Breast epithelium (tissue), 4 donors: ENCODE results near the gene NUCKS1. TPM values are rescaled to one million over a fixed set of nuclear protein-coding genes. Genes with fewer than 3 reads are reported as not detected.
A peak's percentile ranks its signal among the peaks of the same experiment; 100 is the strongest.

Experiments
- DNase-seq, 2 donors: peaks; one replicate each; pipeline ENCODE4 v3.0.0-alpha.2; 2019; ENCODE audit warnings: low spot score in 2 of 2
- H3K27ac ChIP-seq, 2 donors: fragments of 200-600 bp; sonication (generic) in 1 of 2; one replicate each; pipeline ENCODE4 v1.5.1; 2016 to 2019; ENCODE audit warnings: mild to moderate bottlenecking in 1 of 2
- H3K27me3 ChIP-seq, 2 donors: fragments of 200-600 bp; sonication (generic) in 1 of 2; one replicate each; pipeline versions ENCODE4 v1.5.1 to v1.6.0; 2017 to 2019; ENCODE audit warnings: control low read depth in 1 of 2, mild to moderate bottlenecking in 1 of 2
- H3K36me3 ChIP-seq: fragments of 200-600 bp; one replicate; pipeline ENCODE4 v1.5.1; 2019
- H3K4me1 ChIP-seq, 2 donors: fragments of 200-600 bp; sonication (generic); one replicate each; pipeline ENCODE4 v1.5.1; 2016 to 2019; ENCODE audit warnings: control low read depth in 1 of 2
- H3K4me3 ChIP-seq, 3 donors: fragments of 200-600 bp; sonication (generic); 1 replicate in 2 of 3; 2 replicates in 1 of 3; pipeline ENCODE4 v1.5.1; 2016 to 2019; ENCODE audit warnings: mild to moderate bottlenecking in 3 of 3, moderate library complexity in 2 of 3
- H3K9me3 ChIP-seq, 2 donors: fragments of 200-600 bp; sonication (generic) in 1 of 2; one replicate each; pipeline ENCODE4 v1.5.1; 2016 to 2019; ENCODE audit warnings: control low read depth in 1 of 2
- CTCF ChIP-seq, 3 donors: fragments of 450-650 bp; IDR thresholded peaks; one replicate each; pipeline ENCODE4 v1.5.1; 2016 to 2017; ENCODE audit warnings: antibody characterized with exemption in 3 of 3, mild to moderate bottlenecking in 3 of 3, moderate library complexity in 3 of 3
- POLR2A ChIP-seq: fragments of 450-650 bp; IDR thresholded peaks from one replicate; pipeline ENCODE4 v1.6.1; 2016; ENCODE audit warnings: antibody characterized with exemption, mild to moderate bottlenecking, moderate library complexity
- POLR2AphosphoS5 ChIP-seq, 3 donors: sonication (generic); formaldehyde crosslinking; IDR thresholded peaks; one replicate each; pipeline ENCODE4 v1.6.1; 2017; ENCODE audit warnings: antibody characterized with exemption in 3 of 3
- intact Hi-C: fragments of 100-400 bp; cut with DNase I; formaldehyde crosslinking; loops from one replicate; pipeline ENCODE4 v1.15.1; 2023; ENCODE audit warnings: low total_unique reads
- total RNA-seq, 3 donors: library from RNA; depleted of rRNA; stranded (reverse); fragments of >200 nt; gene quantifications; one replicate each; pipeline ENCODE4 v1.1.0, GENCODE V29; 2016

NUCKS1 gene
- total RNA-seq, 3 donors from 2014 or later, result 80.6 to 188 (median 86.9) TPM

- intact Hi-C loops, result no loop called here
Observed at GRCh38 chr1:205676002-205676401, 74.0 kb downstream of the NUCKS1 start.

GRCh38 chr1:205675247-205675646, 74.7 kb downstream of the NUCKS1 start:
- TF ChIP-seq POLR2AphosphoS5 (IDR thresholded peaks at IDR 0.05), result no peak
- no peak for TF ChIP-seq CTCF (IDR thresholded peaks at IDR 0.05)
- TF ChIP-seq POLR2A, result no peak
- Histone ChIP-seq H3K27me3 (no peaks in the 10 kb centered on the region), H3K27ac (no peak overlapping the region)

More at GRCh38 chr1:205676002-205676401, 74.0 kb downstream of the NUCKS1 start:
- TF ChIP-seq POLR2AphosphoS5 (IDR thresholded peaks at IDR 0.05) (no peak), POLR2A (no peak), CTCF (IDR thresholded peaks at IDR 0.05) (no peak)
- Histone ChIP-seq H3K27me3 (no peaks in the 10 kb centered on the region), H3K27ac (no peak overlapping the region), H3K36me3 (no peaks in the 10 kb centered on the region), H3K9me3 (no peaks in the 10 kb centered on the region), H3K4me3 (no peak overlapping the region), H3K4me1 (peaks cover 0 to 6% of the 10 kb centered on the region in 2 donors)
- DNase-seq, result no peak

GRCh38 chr1:205672970-205673369, 77.0 kb downstream of the NUCKS1 start:
- peaks cover 0 to 6% of the 10 kb centered on the region in 2 donors for H3K4me1 ChIP-seq
- no peak overlapping the region for H3K4me3 ChIP-seq
- DNase-seq, result no peak
- TF ChIP-seq POLR2AphosphoS5 (IDR thresholded peaks at IDR 0.05) (no peak), CTCF (IDR thresholded peaks at IDR 0.05) (no peak), POLR2A (no peak)
- H3K27ac ChIP-seq, result peak overlapping the region; percentile 60 to 77
- no peaks in the 10 kb centered on the region for H3K36me3 ChIP-seq
- H3K9me3 ChIP-seq, result no peaks in the 10 kb centered on the region
- intact Hi-C loops, result no loop called here
- H3K27me3 ChIP-seq, result no peaks in the 10 kb centered on the region

More at GRCh38 chr1:205675247-205675646, 74.7 kb downstream of the NUCKS1 start:
- Histone ChIP-seq H3K4me3 (no peak overlapping the region), H3K36me3 (no peaks in the 10 kb centered on the region), H3K9me3 (no peaks in the 10 kb centered on the region), H3K4me1 (peaks cover 0 to 6% of the 10 kb centered on the region in 2 donors)
- intact Hi-C loops, result no loop called here
- no peak for DNase-seq

- DNase-seq, result no peak
- H3K4me3 ChIP-seq, result no peak overlapping the region
- H3K27me3 ChIP-seq, result no peaks in the 10 kb centered on the region
- no peaks in the 10 kb centered on the region for H3K9me3 ChIP-seq
- peak overlapping the region; percentile 60 to 77 for H3K27ac ChIP-seq
- TF ChIP-seq POLR2AphosphoS5 (IDR thresholded peaks at IDR 0.05), result no peak
- intact Hi-C loops, result no loop called here
- H3K4me1 ChIP-seq, result peaks cover 0 to 6% of the 10 kb centered on the region in 2 donors
- H3K36me3 ChIP-seq, result no peaks in the 10 kb centered on the region
Observed at GRCh38 chr1:205672395-205672889, 77.5 kb downstream of the NUCKS1 start.

- no peaks in the 10 kb centered on the region for H3K9me3 ChIP-seq
- H3K27me3 ChIP-seq, result no peaks in the 10 kb centered on the region
- peak overlapping the region in 1 of 2 donors; percentile 32 for H3K27ac ChIP-seq
- no peak overlapping the region for H3K4me3 ChIP-seq
- no peak for TF ChIP-seq POLR2A
- TF ChIP-seq POLR2AphosphoS5 (IDR thresholded peaks at IDR 0.05), result no peak
- no peak for TF ChIP-seq CTCF (IDR thresholded peaks at IDR 0.05)
- intact Hi-C loops, result no loop called here
- DNase-seq, result no peak
- H3K36me3 ChIP-seq, result no peaks in the 10 kb centered on the region
- peaks cover 0 to 6% of the 10 kb centered on the region in 2 donors for H3K4me1 ChIP-seq
Observed at GRCh38 chr1:205670611-205671430, 79.2 kb downstream of the NUCKS1 start.
